ENCODE measurements around the gene HPN. TPM values are rescaled to one million over a fixed set of nuclear protein-coding genes. Genes with fewer than 3 reads are reported as not detected.

HPN gene
- total and polyA plus RNA-seq, 10 of the 15 experiments (the other 5 are each of a cell fraction or from before 2014, with no cell fraction given) = 0.21 to 0.35 TPM; not detected in 8

DNA sequence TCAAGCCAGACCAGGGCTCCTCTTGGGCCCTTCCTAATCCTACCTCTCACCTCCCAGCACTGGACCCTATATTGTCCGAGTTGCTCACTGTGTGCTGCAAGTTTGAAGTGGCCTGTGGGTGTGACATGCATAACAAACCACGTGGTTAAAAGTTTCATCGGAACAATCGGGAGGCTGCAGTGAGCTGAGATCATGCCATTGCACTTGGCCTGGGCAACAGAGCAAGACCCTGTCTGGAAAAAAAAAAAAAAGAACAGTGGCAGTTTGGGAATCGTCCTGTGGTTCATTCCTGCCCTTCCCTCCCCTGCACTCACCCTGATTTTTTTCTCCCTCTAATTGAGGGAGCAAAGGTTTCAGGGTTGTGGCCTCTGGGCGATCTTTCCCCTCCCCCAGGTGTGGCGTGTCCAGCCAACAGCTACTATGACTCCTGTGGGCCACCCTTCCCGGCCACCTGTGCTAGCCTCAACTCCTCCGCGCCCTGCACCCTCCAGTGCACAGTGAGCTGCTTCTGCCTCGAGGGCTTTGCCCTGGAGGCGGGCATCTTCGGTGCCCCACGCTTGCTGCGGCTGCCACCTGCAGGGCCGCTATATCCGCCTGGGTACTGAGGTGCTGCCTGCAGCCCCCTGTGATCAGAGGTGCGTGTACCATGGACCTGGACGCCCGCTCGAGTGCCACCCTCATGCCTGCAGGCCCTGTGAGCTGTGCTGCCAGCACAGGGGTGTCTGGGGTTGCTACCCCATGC lies 57.8 kb downstream of the HPN start:
- FAIRE-seq (no peak), ATAC-seq (no peak), DNase-seq (ENCODE audit: low read depth, low spot score) (no peak)
- ChIA-PET RAD21 (ENCODE audit: unreplicated experiment) (no interaction called here), SMC1A (ENCODE audit: uncharacterized antibody, unreplicated experiment) (interaction anchor here (1.6 kb wide), 1 partner anchor 42 kb away, joined by 3 read pairs; no protein-coding TSS in a partner anchor), CTCF (interaction anchor here (0.6 to 1.3 kb wide), 3 partner anchors 17 to 668 kb away, joined by 3 read pairs; partner anchors contain the start of gene FXYD3), POLR2A (no interaction called here)
- TF ChIP-seq ZNF217 (IDR thresholded peaks at IDR 0.05) = no peak
- TF ChIP-seq NBN (IDR thresholded peaks at IDR 0.05) = no peak
- TF ChIP-seq ZBED1 (IDR thresholded peaks at IDR 0.05; ENCODE audit: borderline replicate concordance) = no peak
- TF ChIP-seq TCF3 (IDR thresholded peaks at IDR 0.05; ENCODE audit: borderline replicate concordance, insufficient read depth, low read depth, low read length) = no peak
- TF ChIP-seq, protein P1, sequence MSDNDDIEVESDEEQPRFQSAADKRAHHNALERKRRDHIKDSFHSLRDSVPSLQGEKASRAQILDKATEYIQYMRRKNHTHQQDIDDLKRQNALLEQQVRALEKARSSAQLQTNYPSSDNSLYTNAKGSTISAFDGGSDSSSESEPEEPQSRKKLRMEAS (IDR thresholded peaks at IDR 0.05; ENCODE audit: low read depth, low read length) = no peak
- no peak for TF ChIP-seq RAD51 (IDR thresholded peaks at IDR 0.05)
- TF ChIP-seq SKIL (IDR thresholded peaks at IDR 0.05; ENCODE audit: low read depth, poor library complexity, severe bottlenecking) = no peak
- no peak for TF ChIP-seq BRCA1 (IDR thresholded peaks at IDR 0.05; ENCODE audit: low read depth, low read length)
- TF ChIP-seq ESRRA (IDR thresholded peaks at IDR 0.05; ENCODE audit: low read length) = no peak
- TF ChIP-seq, protein P2, sequence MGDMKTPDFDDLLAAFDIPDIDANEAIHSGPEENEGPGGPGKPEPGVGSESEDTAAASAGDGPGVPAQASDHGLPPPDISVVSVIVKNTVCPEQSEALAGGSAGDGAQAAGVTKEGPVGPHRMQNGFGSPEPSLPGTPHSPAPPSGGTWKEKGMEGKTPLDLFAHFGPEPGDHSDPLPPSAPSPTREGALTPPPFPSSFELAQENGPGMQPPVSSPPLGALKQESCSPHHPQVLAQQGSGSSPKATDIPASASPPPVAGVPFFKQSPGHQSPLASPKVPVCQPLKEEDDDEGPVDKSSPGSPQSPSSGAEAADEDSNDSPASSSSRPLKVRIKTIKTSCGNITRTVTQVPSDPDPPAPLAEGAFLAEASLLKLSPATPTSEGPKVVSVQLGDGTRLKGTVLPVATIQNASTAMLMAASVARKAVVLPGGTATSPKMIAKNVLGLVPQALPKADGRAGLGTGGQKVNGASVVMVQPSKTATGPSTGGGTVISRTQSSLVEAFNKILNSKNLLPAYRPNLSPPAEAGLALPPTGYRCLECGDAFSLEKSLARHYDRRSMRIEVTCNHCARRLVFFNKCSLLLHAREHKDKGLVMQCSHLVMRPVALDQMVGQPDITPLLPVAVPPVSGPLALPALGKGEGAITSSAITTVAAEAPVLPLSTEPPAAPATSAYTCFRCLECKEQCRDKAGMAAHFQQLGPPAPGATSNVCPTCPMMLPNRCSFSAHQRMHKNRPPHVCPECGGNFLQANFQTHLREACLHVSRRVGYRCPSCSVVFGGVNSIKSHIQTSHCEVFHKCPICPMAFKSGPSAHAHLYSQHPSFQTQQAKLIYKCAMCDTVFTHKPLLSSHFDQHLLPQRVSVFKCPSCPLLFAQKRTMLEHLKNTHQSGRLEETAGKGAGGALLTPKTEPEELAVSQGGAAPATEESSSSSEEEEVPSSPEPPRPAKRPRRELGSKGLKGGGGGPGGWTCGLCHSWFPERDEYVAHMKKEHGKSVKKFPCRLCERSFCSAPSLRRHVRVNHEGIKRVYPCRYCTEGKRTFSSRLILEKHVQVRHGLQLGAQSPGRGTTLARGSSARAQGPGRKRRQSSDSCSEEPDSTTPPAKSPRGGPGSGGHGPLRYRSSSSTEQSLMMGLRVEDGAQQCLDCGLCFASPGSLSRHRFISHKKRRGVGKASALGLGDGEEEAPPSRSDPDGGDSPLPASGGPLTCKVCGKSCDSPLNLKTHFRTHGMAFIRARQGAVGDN (IDR thresholded peaks at IDR 0.05) = no peak
- TF ChIP-seq CHD2 (IDR thresholded peaks at IDR 0.05; ENCODE audit: borderline replicate concordance, low read depth, low read length) = no peak
- no peak for TF ChIP-seq TCF12 (IDR thresholded peaks at IDR 0.05; ENCODE audit: low read depth, low read length)
- TF ChIP-seq NRF1 (conservative IDR thresholded peaks at IDR 0.05; ENCODE audit: low read depth, low read length) = no peak
- TF ChIP-seq ELK1 (IDR thresholded peaks at IDR 0.05; ENCODE audit: low read depth, low read length) = no peak
- H2AFZ ChIP-seq (ENCODE audit: control insufficient read depth, low read depth, low read length) = no peak overlapping the region
- no peaks in the 10 kb centered on the region for H4K20me1 ChIP-seq (ENCODE audit: control insufficient read depth, insufficient read depth)
- no peak overlapping the region for H3K4me3 ChIP-seq
- intact Hi-C loops (cut with micrococcal nuclease; ENCODE audit: unreplicated experiment) = no loop called here
- 37% methylated on average over 20 of the region's 21 CpGs for WGBS (ENCODE audit: insufficient coverage, insufficient replicate concordance, low lambda C conversion rate, missing lambda C conversion rate)
- H3K4me1 ChIP-seq (ENCODE audit: control insufficient read depth, insufficient read depth, low read length) = no peaks in the 10 kb centered on the region
- H3K27me3 ChIP-seq (replicated peaks in 1 of 2; ENCODE audit: control insufficient read depth in 2 of 2, insufficient read depth in 2 of 2, low read length in 1 of 2) = no peaks in the 10 kb centered on the region; a peak in 1 of 4 replicates
- H3K9me3 ChIP-seq (replicated peaks; ENCODE audit: control insufficient read depth, insufficient read depth, low read length) = no peaks in the 10 kb centered on the region
- H3K36me3 ChIP-seq (ENCODE audit: control insufficient read depth in 2 of 2, insufficient read depth in 2 of 2, low read length in 1 of 2) = no peaks in the 10 kb centered on the region
- in situ Hi-C loops (cut with MboI) = no loop called here
- H3K79me2 ChIP-seq (ENCODE audit: control insufficient read depth, insufficient read depth, low read length) = no peaks in the 10 kb centered on the region
- H3K9ac ChIP-seq (ENCODE audit: control insufficient read depth, insufficient read depth, low read length) = no peak overlapping the region
- no TSS peak for BruUV-seq (replicated peaks)
- no peak overlapping the region for H3K27ac ChIP-seq (ENCODE audit: control insufficient read depth, insufficient read depth)
- H3K4me2 ChIP-seq (ENCODE audit: control insufficient read depth, insufficient read depth) = no peak overlapping the region
